ENCODE data around the gene CDK13.
"Not testable (repeated sequence)": the region's sequence is repeated elsewhere in the genome, so short reads cannot be mapped to it uniquely, and the experiment has no call there.

CDK13 gene

DNA sequence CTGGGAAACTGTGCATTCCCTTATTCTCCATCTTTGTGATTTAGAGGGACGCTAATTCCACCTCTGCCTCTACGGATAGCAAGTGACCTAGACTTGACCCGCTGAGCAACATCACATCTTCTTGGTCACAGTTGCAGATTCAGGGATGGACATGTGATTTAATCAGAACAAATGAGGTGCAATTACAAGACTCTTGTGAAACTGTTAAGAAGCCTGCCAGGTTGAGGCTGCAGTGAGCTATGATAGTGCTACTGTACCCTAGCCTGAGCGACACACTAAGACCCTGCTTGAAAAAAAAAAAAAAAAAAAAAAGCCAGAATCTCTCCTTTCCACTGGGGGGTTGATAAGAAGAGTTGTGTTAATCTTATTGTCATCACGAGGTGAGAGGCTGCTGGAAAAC is 170.0 kb downstream of the CDK13 start:
- TF ChIP-seq POLR2A (IDR thresholded peaks at IDR 0.05; ENCODE audit: low read length) (no peak), GATA1 (IDR thresholded peaks at IDR 0.05; ENCODE audit: low read depth, low read length) (no peak)
- DNase-seq: no peak

DNA sequence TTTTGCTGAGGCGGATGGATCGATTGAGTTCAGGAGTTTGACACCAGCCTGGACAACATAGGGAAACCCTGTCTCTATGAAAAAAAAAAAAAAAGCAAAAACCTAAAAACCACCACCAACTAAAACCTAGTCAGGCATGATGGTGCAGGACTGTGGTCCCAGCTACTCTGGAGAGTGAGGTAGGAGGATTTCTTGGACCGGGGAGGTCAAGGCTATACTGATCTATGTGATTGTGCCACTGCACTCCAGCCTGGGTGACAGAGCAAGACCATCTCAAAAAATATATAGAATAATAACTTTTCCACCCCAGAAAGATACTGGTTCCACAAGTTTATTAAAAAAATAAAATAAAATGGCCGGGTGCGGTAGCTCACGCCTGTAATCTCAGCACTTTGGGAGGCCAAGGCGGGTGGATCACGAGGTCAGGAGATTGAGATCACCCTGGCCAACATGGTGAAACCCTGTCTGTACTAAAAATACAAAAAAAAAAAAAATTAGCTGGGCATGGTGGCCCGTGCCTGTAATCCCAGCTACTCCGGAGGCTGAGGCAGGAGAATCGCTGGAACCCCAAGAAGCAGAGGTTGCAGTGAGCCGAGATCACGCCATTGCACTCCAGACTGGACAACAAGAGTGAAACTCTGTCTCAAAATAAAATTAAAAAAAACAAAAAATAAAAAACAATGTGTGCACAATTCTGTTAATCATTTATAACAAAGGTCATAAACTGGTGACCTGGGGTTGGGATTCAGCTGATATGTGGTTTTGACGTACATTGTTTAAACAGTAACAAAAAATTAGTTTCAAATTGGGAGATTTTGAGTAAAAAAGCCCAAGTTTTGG is 172.3 kb downstream of the CDK13 start:
- not testable (repeated sequence) for DNase-seq

DNA sequence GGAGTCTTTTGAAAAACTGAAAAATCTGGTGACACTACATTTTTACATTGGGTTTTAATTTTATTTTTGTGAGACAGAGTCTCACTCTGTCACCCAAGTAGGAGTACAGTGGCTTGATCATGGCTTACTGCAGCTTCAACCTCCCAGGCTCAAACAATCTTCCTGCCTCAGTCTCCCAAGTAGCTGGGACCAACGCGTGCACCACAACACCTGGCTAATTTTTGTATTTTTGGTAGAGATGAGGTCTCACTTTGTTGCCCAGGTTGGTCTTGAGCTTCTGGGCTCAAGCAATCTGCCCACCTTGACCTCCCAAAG is 172.8 kb downstream of the CDK13 start:
- DNase-seq: no peak
- TF ChIP-seq GATA1 (IDR thresholded peaks at IDR 0.05; ENCODE audit: low read depth, low read length) (no peak), POLR2A (IDR thresholded peaks at IDR 0.05; ENCODE audit: low read length) (no peak)

DNA sequence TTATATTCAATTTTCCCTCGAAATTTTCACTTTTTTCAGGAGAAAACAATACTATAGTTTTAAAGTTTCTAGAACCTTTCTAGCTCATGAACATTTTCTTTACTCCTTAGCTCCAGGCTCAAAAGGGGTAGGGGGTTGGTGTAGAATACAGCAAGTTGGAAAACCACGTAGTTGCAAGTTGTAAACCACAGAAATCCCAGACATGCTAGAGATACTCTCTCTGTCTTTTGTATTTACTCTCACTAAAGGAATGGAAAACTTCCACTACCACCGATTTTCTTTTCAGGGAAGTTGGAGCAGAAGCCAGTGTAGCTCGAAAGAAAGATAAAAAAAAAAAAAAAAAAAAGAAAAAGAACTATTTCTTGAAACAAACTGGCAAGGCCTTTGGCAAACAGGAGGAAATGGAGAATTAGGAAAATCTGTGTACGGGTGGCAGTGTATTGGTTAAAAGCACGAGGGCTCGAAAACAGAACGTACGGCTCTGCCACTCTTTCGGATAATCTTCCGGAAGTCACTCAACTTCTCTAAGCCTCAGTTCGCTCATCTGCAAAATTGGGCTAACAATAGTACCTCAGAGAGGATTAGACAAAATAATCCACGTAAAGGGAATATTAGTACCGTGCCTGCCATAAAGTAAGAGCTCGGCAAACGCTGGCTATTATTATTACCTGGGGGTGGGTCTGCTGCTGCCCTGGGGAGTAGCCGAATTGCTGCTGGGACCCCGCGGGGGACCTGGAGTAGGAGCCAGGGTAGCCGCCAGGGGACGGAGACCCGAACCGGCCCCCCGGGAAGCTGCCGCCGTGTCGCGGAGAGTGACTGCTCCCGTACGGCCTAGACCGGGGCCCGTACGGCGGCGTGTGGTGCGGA is 183.7 kb downstream of the CDK13 start:
- TF ChIP-seq POLR2A (IDR thresholded peaks at IDR 0.05; ENCODE audit: low read length) (no peak), GATA1 (IDR thresholded peaks at IDR 0.05; ENCODE audit: low read depth, low read length) (no peak)
- DNase-seq: peak; percentile 35 to 58

DNA sequence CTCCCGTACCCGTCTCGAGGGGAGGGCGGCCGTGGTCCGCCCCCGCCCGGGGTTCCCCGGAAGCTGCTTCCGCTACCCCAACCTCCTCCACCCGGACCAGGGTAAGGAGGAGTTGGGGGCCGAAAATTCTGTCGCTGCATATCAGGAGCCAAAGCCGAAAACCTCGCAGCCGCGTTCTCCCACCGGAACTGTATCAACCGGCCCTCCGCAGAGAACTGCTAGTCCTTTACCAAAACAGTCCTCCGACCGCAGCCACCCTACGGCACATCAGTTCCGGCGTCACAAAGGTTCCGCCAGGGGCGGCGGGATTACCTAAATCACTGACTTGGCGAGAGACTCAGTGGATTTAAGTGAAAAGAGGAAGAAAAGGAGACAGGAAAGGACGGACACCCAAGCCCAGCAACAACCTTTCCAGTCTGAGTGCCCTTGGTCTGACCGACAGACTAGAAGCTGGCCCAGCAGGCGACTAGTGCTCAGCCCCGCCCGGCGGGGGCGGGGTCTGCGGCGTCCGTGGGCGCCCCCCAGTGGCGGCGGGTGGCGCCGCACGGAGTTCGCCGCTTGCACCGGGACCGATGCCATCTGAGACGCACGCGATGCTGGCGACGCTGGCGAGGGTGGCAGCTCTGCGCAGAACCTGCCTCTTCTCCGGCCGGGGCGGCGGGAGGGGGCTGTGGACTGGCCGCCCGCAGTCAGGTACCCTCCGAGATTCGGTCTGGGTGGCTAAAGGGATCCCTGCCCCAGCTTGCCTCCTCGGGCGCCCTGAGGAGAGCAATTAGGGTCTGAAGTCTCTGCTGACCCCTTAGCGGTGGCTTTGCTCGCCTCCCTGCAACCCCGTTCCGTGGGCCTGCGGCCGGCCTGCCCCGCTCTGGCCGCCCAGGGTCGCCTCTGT is 184.6 kb downstream of the CDK13 start, which contains the start of the genes MPLKIP and SUGCT:
Gene MPLKIP (minus strand): TSS at position 195 of the 889 bp plus-strand sequence. CDS start 55 bp downstream, at position 140.
Gene SUGCT (plus strand): TSS at position 578 of the 889 bp plus-strand sequence.
- TF ChIP-seq POLR2A (IDR thresholded peaks at IDR 0.05; ENCODE audit: low read length) (peak; percentile 92), GATA1 (IDR thresholded peaks at IDR 0.05; ENCODE audit: low read depth, low read length) (no peak)
- peak; percentile 92 to 96 for DNase-seq

DNA sequence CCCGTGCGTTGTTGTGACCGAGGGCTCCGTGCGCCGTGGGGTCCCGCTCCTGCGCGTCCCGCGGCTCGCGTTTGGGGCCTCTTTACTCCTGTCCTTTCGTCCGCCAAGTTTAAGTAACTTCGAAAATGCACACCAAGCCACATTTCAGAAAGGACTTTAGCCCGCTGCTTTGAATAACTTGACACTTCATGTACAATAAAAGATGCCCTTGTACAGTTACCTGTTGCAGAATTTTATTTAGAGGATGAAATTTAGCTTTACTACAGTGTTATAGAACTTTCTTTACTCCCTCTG is 185.2 kb downstream of the CDK13 start:
- TF ChIP-seq GATA1 (IDR thresholded peaks at IDR 0.05; ENCODE audit: low read depth, low read length) (no peak), POLR2A (IDR thresholded peaks at IDR 0.05; ENCODE audit: low read length) (no peak)
- DNase-seq: no peak

DNA sequence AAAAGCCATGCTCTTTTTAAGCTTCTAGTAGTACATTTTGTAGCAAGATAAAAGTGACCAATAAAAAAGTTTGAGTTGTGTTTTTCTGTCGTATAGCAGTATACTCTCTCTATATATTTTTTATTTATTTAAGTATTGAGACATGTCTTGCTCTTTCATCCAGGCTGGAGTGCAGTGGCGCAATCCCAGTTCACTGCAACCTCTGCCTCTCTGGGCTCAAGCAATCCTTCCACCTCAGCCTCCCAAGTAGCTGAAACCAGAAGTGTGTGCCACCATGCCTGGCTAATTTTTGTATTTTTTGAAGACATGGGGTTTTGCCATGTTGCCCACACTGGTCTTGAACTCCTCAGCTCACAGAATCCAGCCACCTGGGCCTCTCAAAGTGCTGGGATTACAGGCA is 187.5 kb downstream of the CDK13 start:
- DNase-seq: no peak
- TF ChIP-seq POLR2A (IDR thresholded peaks at IDR 0.05; ENCODE audit: low read length) (no peak), GATA1 (IDR thresholded peaks at IDR 0.05; ENCODE audit: low read depth, low read length) (no peak)

DNA sequence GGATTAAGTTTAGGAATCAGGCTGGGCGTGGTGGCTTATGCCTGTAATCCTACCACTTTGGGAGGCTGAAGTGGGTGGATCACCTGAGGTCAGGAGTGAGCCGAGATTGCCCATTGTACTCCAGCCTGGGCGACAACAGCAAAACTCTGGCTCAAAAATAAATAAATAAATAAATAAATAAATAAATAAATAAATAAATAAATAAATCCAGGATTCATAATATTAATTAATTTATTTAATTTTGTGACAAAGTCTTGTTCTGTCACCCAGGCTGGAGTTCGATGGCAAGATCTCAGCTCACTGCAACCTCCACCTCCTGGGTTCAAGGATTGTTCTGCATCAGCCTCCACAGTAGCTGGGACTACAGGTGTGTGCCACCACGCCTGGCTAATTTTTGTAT is 188.9 kb downstream of the CDK13 start:
- no peak for DNase-seq
- TF ChIP-seq POLR2A (IDR thresholded peaks at IDR 0.05; ENCODE audit: low read length) (no peak), GATA1 (IDR thresholded peaks at IDR 0.05; ENCODE audit: low read depth, low read length) (no peak)

DNA sequence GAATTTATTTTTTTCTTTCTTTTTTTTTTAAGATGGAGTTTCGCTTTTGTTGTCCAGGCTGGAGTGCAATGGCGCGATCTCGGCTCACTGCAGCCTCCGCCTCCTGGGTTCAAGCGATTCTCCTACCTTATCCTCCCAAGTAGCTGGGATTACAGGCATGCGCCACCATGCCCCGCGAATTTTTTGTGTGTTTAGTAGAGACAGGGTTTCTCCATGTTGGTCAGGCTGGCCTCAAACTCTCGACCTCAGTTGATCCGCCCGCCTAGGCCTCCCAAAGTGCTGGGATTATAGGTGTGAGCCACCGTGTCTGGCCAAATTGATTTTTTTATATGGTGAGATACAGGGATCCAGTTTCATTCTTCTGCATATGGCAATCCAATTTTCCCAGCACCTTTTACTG is 189.8 kb downstream of the CDK13 start:
- DNase-seq: not testable (repeated sequence)

DNA sequence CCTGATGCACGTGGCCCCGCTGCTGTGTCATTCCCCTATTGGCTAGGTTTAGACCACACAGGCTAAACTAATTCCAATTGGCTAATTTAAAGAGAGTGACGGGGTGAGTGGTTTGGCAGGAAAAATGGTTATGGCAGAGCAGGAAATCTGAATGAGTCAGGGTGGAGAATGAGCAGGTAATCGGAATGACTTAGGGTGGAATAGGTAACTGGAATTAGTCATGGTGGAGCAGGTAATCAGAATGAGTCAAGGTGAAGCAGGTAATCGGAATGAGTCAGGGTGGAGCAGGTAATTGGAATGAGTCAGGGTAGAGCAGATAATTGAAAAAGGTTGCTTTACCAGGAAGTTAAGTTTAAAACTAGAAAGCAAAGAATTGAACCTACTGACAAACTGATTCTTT is 191.9 kb downstream of the CDK13 start:
- DNase-seq: not testable (repeated sequence)

DNA sequence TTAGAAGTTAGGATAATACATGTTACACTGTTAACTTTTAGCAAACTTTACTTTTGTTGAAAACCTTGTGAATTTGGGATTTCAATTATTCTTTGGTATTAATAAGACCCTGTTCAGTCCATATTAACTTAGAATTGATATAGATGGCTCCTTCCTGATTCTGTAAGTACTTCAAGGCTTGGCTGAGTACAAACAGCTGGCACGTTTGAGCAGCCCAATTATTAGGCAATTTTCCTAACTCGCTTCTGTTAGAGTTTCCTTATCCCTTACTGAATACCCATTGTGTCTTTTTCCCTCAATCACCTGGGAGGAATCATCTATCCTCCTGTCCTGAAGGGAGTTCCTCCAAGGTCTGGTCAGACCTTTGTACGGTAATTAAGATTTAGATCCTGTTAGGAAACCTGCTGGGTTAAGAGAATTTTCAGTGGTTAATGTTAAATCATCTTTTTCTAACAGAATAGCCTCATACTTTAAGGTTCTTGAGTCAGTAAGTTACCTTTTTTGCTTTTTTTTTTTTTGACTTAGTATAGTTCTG is 195.6 kb downstream of the CDK13 start:
- DNase-seq: not testable (repeated sequence)

DNA sequence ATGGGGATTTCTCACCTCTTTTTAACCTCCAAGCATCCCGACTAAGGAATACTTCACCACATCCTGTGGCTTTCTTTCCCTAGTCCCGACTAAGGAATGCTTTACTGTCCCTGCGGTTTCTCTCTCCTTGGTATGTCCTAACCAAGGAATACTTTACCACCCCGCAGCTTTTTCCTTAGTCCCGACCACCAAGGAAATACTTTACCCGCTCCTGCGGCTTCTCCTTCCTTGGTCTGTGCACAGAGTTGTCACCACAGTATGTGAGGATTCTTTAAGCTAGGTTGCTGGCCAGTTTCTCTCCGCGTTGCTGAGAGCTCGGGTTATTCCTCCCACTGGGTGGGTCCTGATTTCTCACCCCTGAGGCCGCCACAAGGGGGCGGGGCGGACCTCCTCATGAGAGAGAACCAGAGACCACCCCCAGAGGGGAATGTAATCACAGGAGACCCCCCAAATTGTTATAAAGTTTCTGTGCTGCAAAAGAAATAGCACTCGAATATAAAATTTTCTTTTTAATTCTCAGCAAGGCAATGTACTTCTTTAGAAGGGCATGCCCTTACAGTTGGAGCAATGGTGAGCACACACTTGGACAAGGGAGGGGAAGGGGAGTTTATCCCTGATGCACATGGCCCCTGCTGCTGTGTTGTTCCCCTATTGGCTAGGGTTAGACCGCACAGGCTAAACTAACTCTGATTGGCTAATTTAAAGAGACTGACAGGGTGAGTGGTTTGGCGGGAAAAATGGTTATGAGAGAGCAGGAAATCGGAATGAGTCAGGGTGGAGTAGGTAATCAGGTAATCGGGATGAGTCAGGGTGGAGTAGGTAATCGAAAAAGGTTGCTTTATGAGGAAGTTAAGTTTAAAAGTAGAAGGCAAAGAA is 197.6 kb downstream of the CDK13 start:
- TF ChIP-seq GATA1 (IDR thresholded peaks at IDR 0.05; ENCODE audit: low read depth, low read length): no peak
- TF ChIP-seq POLR2A (IDR thresholded peaks at IDR 0.05; ENCODE audit: low read length): no peak
- DNase-seq: no peak

DNA sequence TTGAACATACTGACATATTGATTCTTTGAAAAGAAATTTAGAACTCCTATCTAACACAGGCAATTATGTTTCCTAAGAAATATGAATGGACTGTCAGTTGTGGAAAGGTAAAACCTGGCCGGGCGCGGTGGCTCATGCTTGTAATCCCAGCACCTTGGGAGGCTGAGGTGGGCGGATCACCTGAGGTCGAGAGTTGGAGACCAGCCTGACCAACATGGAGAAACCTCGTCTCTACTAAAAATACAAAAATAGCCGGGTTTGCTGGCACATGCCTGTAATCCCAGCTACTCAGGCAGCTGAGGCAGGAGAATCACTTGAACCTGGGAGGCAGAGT is 198.2 kb downstream of the CDK13 start:
- not testable (repeated sequence) for DNase-seq

DNA sequence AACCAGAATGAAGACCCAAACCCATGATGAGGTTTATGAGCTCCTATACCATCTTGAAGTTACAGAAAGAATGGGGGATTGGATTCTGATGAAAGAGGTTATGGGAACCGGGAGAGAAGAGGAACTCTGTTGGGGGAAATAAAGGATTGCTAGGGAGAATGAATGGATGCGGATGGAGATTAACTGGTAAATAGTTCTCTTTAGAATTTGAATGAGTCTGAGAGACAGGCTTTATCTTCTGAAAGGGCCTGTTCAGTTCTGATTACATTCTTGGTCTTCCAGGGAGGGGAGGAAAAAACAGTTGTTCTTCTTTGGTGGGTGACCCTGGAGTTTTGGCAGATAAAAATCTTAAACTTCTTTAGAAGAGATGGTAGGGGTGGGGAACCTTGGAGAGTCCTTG is 198.6 kb downstream of the CDK13 start:
- no peak for TF ChIP-seq POLR2A (IDR thresholded peaks at IDR 0.05; ENCODE audit: low read length)
- no peak for TF ChIP-seq GATA1 (IDR thresholded peaks at IDR 0.05; ENCODE audit: low read depth, low read length)

More for the DNA sequence above, 198.6 kb downstream of the CDK13 start:
- peak in 1 of 2 experiments; percentile 22 for DNase-seq
